HepG2 (cell line): Measurements from ENCODE around the gene ABCG1. TPM values are rescaled to one million over a fixed set of nuclear protein-coding genes. Genes with fewer than 3 reads are reported as not detected.

ENCODE experiments used
- HMGXB3 ChIP-seq: sonication (generic); formaldehyde crosslinking; IDR thresholded peaks from 2 replicates; pipeline ENCODE4 v1.4.0; 2020; ENCODE audit warnings: missing genetic modification reagents, borderline replicate concordance
- HNRNPK ChIP-seq: fragments of 200-400 bp; formaldehyde crosslinking; IDR thresholded peaks from 2 replicates; pipeline ENCODE4 v1.6.1; 2018; ENCODE audit warnings: low read length, low read depth, moderate library complexity, mild to moderate bottlenecking; ENCODE audit not compliant: poor library complexity, severe bottlenecking
- JARID2 ChIP-seq: sonication (generic); formaldehyde crosslinking; IDR thresholded peaks from 2 replicates; pipeline ENCODE4 v1.8.1; 2023; ENCODE audit warnings: missing genetic modification reagents, inconsistent platforms; ENCODE audit not compliant: insufficient replicate concordance
- TRAFD1 ChIP-seq: sonication (generic); formaldehyde crosslinking; IDR thresholded peaks from 2 replicates; pipeline ENCODE4 v1.5.1; 2020; ENCODE audit warnings: missing genetic modification reagents, mild to moderate bottlenecking, borderline replicate concordance
- ZBTB44 ChIP-seq: sonication (generic); formaldehyde crosslinking; IDR thresholded peaks from 2 replicates; pipeline ENCODE4 v1.4.0; 2020; ENCODE audit warnings: missing genetic modification reagents
- ZMYM3 ChIP-seq: sonication (generic); formaldehyde crosslinking; IDR thresholded peaks from 2 replicates; pipeline ENCODE4 v1.5.1; 2020; ENCODE audit warnings: mild to moderate bottlenecking, missing genetic modification reagents
- ZNF281 ChIP-seq: sonication (generic); formaldehyde crosslinking; IDR thresholded peaks from 2 replicates; pipeline ENCODE4 v1.4.0; 2020; ENCODE audit warnings: missing genetic modification reagents, borderline replicate concordance
- ZNF569 ChIP-seq: sonication (generic); formaldehyde crosslinking; IDR thresholded peaks from 2 replicates; pipeline ENCODE4 v1.5.0; 2020; ENCODE audit warnings: mild to moderate bottlenecking, missing genetic modification reagents, moderate library complexity, borderline replicate concordance
- polyA plus RNA-seq, 8 experiments: library from polyadenylated mRNA; depleted of rRNA in 3 of 8; stranded (reverse) in 7 of 8; unstranded in 1 of 8; fragments of >200 nt; fragmentation: Illumina TruSeq in 4 of 8; extraction: Trizol in 4 of 8; gene quantifications; 2 replicates each; pipeline versions ENCODE4 v1.2.1 to v1.2.3, GENCODE V29; 2011 to 2016; ENCODE audit warnings: low read depth in 4 of 8, missing spikeins in 1 of 8, mixed read lengths in 1 of 8; ENCODE audit not compliant: insufficient read depth in 1 of 8
- total RNA-seq, 5 experiments: library from RNA; depleted of rRNA; stranded (reverse); fragments of >200 nt; fragmentation: Illumina TruSeq; extraction: Trizol; gene quantifications; 2 replicates each; pipeline ENCODE4 v1.2.3, GENCODE V29; 2016; ENCODE audit warnings: low read depth in 1 of 5
- TF ChIP-seq, protein P1 (sequence below): sonication (generic); formaldehyde crosslinking; IDR thresholded peaks from 2 replicates; pipeline ENCODE4 v1.8.1; 2023; ENCODE audit warnings: mild to moderate bottlenecking, moderate library complexity, missing genetic modification reagents

Gene ABCG1
- total and polyA plus RNA-seq, 2 of the 13 experiments (the other 11 are each of a cell fraction or from before 2014, with no cell fraction given), result 0.04 TPM; not detected in 1

- TF ChIP-seq HMGXB3 (CRISPR knock-in tag) (no peak), ZNF569 (CRISPR knock-in tag) (no peak), TRAFD1 (CRISPR knock-in tag) (no peak), JARID2 (CRISPR knock-in tag) (no peak), ZBTB44 (CRISPR knock-in tag) (no peak), ZMYM3 (no peak), ZNF281 (CRISPR knock-in tag) (no peak), HNRNPK (no peak)
- TF ChIP-seq, protein P1, sequence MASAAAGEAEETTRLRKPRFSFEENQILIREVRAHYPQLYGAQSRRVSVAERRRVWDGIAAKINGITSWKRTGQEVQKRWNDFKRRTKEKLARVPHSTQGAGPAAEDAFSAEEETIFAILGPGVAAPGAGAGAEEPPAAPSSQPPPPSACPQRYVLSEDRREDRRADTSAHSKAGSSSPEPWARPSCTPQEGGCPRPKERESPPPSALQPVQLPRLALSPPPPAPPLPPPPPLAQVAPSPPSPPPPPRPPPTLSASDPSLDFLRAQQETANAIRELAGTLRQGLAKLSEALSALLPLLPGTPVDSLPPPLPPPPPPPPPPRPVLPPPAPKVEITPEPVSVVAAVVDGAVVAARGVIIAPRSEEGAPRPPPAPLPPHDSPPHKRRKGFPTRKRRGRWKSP (CRISPR knock-in tag), result no peak
Measured at GRCh38 chr21:42307106-42307505, 88.2 kb downstream of the ABCG1 start (continued).
